ENCODE data around the gene MYBPC2. TPM values are rescaled to one million over a fixed set of nuclear protein-coding genes. Genes with fewer than 3 reads are reported as not detected.
A peak's percentile ranks its signal among the peaks of the same experiment; 100 is the strongest.

The MYBPC2 gene
- total RNA-seq, 2 donors from 2014 or later = 0.07 to 0.08 TPM

GRCh38 chr19:50447053-50447452, 14.4 kb downstream of the MYBPC2 start:
- Mint-ChIP-seq H3K4me1 (no peaks in the 10 kb centered on the region), H3K36me3 (ENCODE audit: low read depth) (no peaks in the 10 kb centered on the region), H3K27ac (no peak overlapping the region), H3K4me3 (no peak overlapping the region), H3K27me3 (peaks cover 10% of the 10 kb centered on the region)
- no peaks in the 10 kb centered on the region for H3K9me3 ChIP-seq (ENCODE audit: control insufficient read depth, low read length, poor library complexity, severe bottlenecking)
- ATAC-seq = no peak
- DNase-seq = no peak

- ATAC-seq = no peak
- H3K9me3 ChIP-seq (ENCODE audit: control insufficient read depth, low read length, poor library complexity, severe bottlenecking) = no peaks in the 10 kb centered on the region
- peaks cover 2% of the 10 kb centered on the region for H3K4me1 Mint-ChIP-seq
- DNase-seq = no peak
- no peak overlapping the region for H3K4me3 Mint-ChIP-seq
- H3K27ac Mint-ChIP-seq = no peak overlapping the region
- H3K27me3 Mint-ChIP-seq = peaks cover 14% of the 10 kb centered on the region
- no peaks in the 10 kb centered on the region for H3K36me3 Mint-ChIP-seq (ENCODE audit: low read depth)
These were observed 15.1 kb downstream of the MYBPC2 start for GRCh38 chr19:50447750-50448149.

- no peak overlapping the region for H3K27ac Mint-ChIP-seq
- ATAC-seq (no peak), DNase-seq (no peak)
- no peaks in the 10 kb centered on the region for H3K9me3 ChIP-seq (ENCODE audit: control insufficient read depth, low read length, poor library complexity, severe bottlenecking)
- H3K36me3 Mint-ChIP-seq (ENCODE audit: low read depth) = no peaks in the 10 kb centered on the region
- H3K4me3 Mint-ChIP-seq = no peak overlapping the region
- H3K27me3 Mint-ChIP-seq = peaks cover 17% of the 10 kb centered on the region
- peaks cover 3% of the 10 kb centered on the region for H3K4me1 Mint-ChIP-seq
These were observed 16.7 kb downstream of the MYBPC2 start for GRCh38 chr19:50449236-50449899.

GRCh38 chr19:50450369-50451222, 17.9 kb downstream of the MYBPC2 start:
- DNase-seq (no peak), ATAC-seq (no peak)
- no peak overlapping the region for H3K27ac Mint-ChIP-seq
- peaks cover 24% of the 10 kb centered on the region for H3K27me3 Mint-ChIP-seq
- H3K4me1 Mint-ChIP-seq = peaks cover 3% of the 10 kb centered on the region
- no peaks in the 10 kb centered on the region for H3K36me3 Mint-ChIP-seq (ENCODE audit: low read depth)
- H3K9me3 ChIP-seq (ENCODE audit: control insufficient read depth, low read length, poor library complexity, severe bottlenecking) = no peaks in the 10 kb centered on the region
- H3K4me3 Mint-ChIP-seq = peak overlapping the region; percentile 61

GRCh38 chr19:50451223-50451534, 18.5 kb downstream of the MYBPC2 start:
- Mint-ChIP-seq H3K4me1 (peaks cover 3% of the 10 kb centered on the region), H3K4me3 (peak overlapping the region; percentile 61), H3K27ac (no peak overlapping the region), H3K36me3 (ENCODE audit: low read depth) (no peaks in the 10 kb centered on the region), H3K27me3 (peaks cover 24% of the 10 kb centered on the region)
- DNase-seq (no peak), ATAC-seq (no peak)
- no peaks in the 10 kb centered on the region for H3K9me3 ChIP-seq (ENCODE audit: control insufficient read depth, low read length, poor library complexity, severe bottlenecking)

GRCh38 chr19:50453243-50453642, 20.6 kb downstream of the MYBPC2 start:
- Mint-ChIP-seq H3K27me3 (peaks cover 32% of the 10 kb centered on the region), H3K4me1 (peaks cover 6% of the 10 kb centered on the region), H3K36me3 (ENCODE audit: low read depth) (peaks cover 3% of the 10 kb centered on the region), H3K4me3 (no peak overlapping the region), H3K27ac (no peak overlapping the region)
- no peak for ATAC-seq
- no peaks in the 10 kb centered on the region for H3K9me3 ChIP-seq (ENCODE audit: control insufficient read depth, low read length, poor library complexity, severe bottlenecking)
- no peak for DNase-seq

GRCh38 chr19:50455992-50456391, 23.3 kb downstream of the MYBPC2 start:
- Mint-ChIP-seq H3K27ac (no peak overlapping the region), H3K36me3 (ENCODE audit: low read depth) (peaks cover 3% of the 10 kb centered on the region), H3K4me3 (no peak overlapping the region), H3K4me1 (peaks cover 6% of the 10 kb centered on the region), H3K27me3 (peaks cover 32% of the 10 kb centered on the region)
- no peaks in the 10 kb centered on the region for H3K9me3 ChIP-seq (ENCODE audit: control insufficient read depth, low read length, poor library complexity, severe bottlenecking)
- DNase-seq (no peak), ATAC-seq (no peak)

GRCh38 chr19:50457300-50457699, 24.6 kb downstream of the MYBPC2 start:
- Mint-ChIP-seq H3K27me3 (peaks cover 33% of the 10 kb centered on the region), H3K4me1 (peaks cover 9% of the 10 kb centered on the region), H3K27ac (no peak overlapping the region), H3K36me3 (ENCODE audit: low read depth) (peaks cover 3% of the 10 kb centered on the region), H3K4me3 (no peak overlapping the region)
- no peak for DNase-seq
- no peaks in the 10 kb centered on the region for H3K9me3 ChIP-seq (ENCODE audit: control insufficient read depth, low read length, poor library complexity, severe bottlenecking)
- ATAC-seq = no peak

- Mint-ChIP-seq H3K36me3 (ENCODE audit: low read depth) (peaks cover 5% of the 10 kb centered on the region), H3K4me1 (peaks cover 6% of the 10 kb centered on the region), H3K27ac (no peak overlapping the region), H3K27me3 (peaks cover 38% of the 10 kb centered on the region), H3K4me3 (no peak overlapping the region)
- no peaks in the 10 kb centered on the region for H3K9me3 ChIP-seq (ENCODE audit: control insufficient read depth, low read length, poor library complexity, severe bottlenecking)
- DNase-seq (no peak), ATAC-seq (no peak)
These were observed 25.8 kb downstream of the MYBPC2 start for GRCh38 chr19:50458396-50459066.

- no peak for ATAC-seq
These were observed 26.4 kb downstream of the MYBPC2 start for GRCh38 chr19:50459067-50459456.

GRCh38 chr19:50459638-50460037, 26.9 kb downstream of the MYBPC2 start:
- no peaks in the 10 kb centered on the region for H3K9me3 ChIP-seq (ENCODE audit: control insufficient read depth, low read length, poor library complexity, severe bottlenecking)
- peaks cover 39% of the 10 kb centered on the region for H3K27me3 Mint-ChIP-seq
- H3K27ac Mint-ChIP-seq = no peak overlapping the region
- no peak overlapping the region for H3K4me3 Mint-ChIP-seq
- DNase-seq = no peak
- no peak for ATAC-seq
- peaks cover 6% of the 10 kb centered on the region for H3K4me1 Mint-ChIP-seq
- peaks cover 5% of the 10 kb centered on the region for H3K36me3 Mint-ChIP-seq (ENCODE audit: low read depth)

More at GRCh38 chr19:50459067-50459456, 26.4 kb downstream of the MYBPC2 start:
- no peak overlapping the region for H3K27ac Mint-ChIP-seq
- H3K27me3 Mint-ChIP-seq = peaks cover 39% of the 10 kb centered on the region
- no peaks in the 10 kb centered on the region for H3K9me3 ChIP-seq (ENCODE audit: control insufficient read depth, low read length, poor library complexity, severe bottlenecking)
- no peak overlapping the region for H3K4me3 Mint-ChIP-seq
- peaks cover 6% of the 10 kb centered on the region for H3K4me1 Mint-ChIP-seq
- no peak for DNase-seq
- peaks cover 5% of the 10 kb centered on the region for H3K36me3 Mint-ChIP-seq (ENCODE audit: low read depth)

GRCh38 chr19:50460161-50460765, 27.6 kb downstream of the MYBPC2 start:
- ATAC-seq (peak; percentile 49), DNase-seq (no peak)
- Mint-ChIP-seq H3K27ac (no peak overlapping the region), H3K4me1 (peaks cover 6% of the 10 kb centered on the region), H3K4me3 (no peak overlapping the region), H3K27me3 (peaks cover 37% of the 10 kb centered on the region), H3K36me3 (ENCODE audit: low read depth) (peaks cover 5% of the 10 kb centered on the region)
- no peaks in the 10 kb centered on the region for H3K9me3 ChIP-seq (ENCODE audit: control insufficient read depth, low read length, poor library complexity, severe bottlenecking)

Measured in T-helper 17 cell (primary cell).